ENCODE results near the gene OR1I1. TPM values are rescaled to one million over a fixed set of nuclear protein-coding genes. Genes with fewer than 3 reads are reported as not detected.
"Not testable (repeated sequence)": the region's sequence is repeated elsewhere in the genome, so short reads cannot be mapped to it uniquely, and the experiment has no call there.

OR1I1 gene
- polyA plus RNA-seq, 4 donors, result not detected

DNA sequence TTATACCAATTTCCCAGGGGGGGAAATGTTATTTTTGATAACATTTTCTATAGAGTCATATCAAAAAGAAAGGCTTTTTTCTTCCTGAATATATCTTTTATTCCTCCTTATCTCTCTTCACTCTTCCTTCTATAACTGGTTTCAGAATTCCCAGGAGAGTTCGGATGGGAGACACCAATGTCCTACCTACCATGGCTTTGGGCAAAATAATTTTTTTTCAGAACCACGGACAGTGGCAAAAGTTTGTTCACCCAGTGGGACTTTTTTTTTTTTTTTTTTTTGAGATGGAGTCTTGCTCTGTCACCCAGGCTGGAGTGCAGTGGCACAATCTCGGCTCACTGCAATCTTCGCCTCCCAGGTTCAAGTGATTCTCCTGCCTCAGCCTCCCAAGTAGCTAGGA lies 2.0 kb upstream of the OR1I1 start:
- not testable (repeated sequence) for FAIRE-seq; DNase-seq; H3K27ac ChIP-seq (ENCODE audit: low read depth in 1 of 3, low read length in 2 of 3); H3K4me1 ChIP-seq (ENCODE audit: control insufficient read depth in 3 of 3, insufficient read depth in 2 of 3, low read depth in 1 of 3, low read length in 2 of 3); H3K9me3 ChIP-seq (ENCODE audit: control insufficient read depth in 2 of 2, insufficient read depth in 1 of 2, low read depth in 1 of 2, low read length in 1 of 2); H3K36me3 ChIP-seq (ENCODE audit: control insufficient read depth in 3 of 3, insufficient read depth in 2 of 3, low read depth in 1 of 3, low read length in 3 of 3); H3K4me3 ChIP-seq (ENCODE audit: low read depth in 1 of 3, low read length in 3 of 3); H3K27me3 ChIP-seq (ENCODE audit: control insufficient read depth in 3 of 3, insufficient read depth in 3 of 3, low read length in 3 of 3)
- WGBS, 3 donors, result 61 to 68% (median 63%) methylated on average over 4 of the region's 4 CpGs

DNA sequence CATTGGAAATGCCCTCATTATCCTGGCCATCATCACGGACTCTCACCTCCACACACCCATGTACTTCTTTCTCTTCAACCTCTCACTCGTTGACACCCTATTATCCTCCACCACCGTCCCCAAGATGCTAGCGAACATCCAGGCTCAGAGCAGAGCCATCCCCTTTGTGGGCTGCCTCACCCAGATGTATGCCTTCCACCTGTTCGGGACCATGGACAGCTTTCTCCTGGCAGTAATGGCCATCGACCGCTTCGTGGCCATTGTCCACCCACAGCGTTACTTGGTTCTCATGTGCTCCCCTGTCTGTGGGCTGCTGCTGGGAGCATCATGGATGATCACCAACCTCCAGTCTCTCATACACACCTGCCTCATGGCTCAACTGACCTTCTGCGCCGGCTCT lies 5.2 kb downstream of the OR1I1 start:
- no peak for FAIRE-seq
- WGBS, 3 donors, result 73 to 81% (median 79%) methylated on average over 11 of the region's 11 CpGs
- no peak overlapping the region for H3K4me3 ChIP-seq (ENCODE audit: low read depth in 1 of 3, low read length in 3 of 3)

DNA sequence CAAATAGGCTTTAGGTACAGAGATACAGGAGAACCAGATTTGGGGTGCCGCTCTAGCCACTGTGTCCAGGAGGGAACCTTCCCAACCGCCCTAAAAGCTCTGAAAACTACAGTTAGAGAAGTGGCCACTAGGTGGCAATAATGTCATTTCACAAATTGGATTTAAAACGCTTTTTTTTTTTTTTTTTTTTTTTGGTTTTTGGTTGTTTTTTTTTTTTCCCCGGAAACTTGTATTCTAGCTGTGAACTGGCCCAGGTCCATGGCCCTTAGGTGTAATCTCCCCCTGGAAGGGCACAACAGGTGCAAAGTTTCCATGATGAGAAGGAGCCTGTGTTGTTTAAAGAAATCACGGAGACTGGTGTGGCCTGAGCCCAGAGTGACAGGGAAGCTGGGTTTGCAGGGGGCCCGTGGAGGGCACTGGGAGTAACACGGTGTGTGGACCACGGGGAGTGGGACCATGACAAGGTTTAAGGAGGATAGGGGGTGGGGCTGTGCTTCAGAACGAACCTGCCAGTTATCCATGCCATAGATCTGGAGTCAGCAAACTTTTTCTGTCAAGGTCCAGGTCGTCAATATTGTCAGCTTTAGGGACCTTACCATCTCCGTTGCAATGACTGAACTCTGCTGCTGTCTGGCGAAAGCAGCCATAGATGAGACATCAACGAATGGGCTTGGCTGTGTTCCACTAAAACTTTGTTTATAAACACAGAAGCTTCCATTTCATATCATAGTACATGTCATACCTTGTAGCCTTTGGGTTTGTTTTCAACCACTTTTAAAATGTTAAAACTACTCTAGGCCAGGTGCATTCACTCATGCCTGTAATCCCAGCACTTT lies 10.1 kb downstream of the OR1I1 start:
- H3K36me3 ChIP-seq (ENCODE audit: control insufficient read depth in 3 of 3, insufficient read depth in 2 of 3, low read depth in 1 of 3, low read length in 3 of 3), result no peaks in the 10 kb centered on the region
- 5 to 16% (median 14%) methylated on average over 13 of the region's 13 CpGs for WGBS, 3 donors
- H3K4me1 ChIP-seq (ENCODE audit: control insufficient read depth in 3 of 3, insufficient read depth in 2 of 3, low read depth in 1 of 3, low read length in 2 of 3), result no peaks in the 10 kb centered on the region
- H3K9me3 ChIP-seq (ENCODE audit: control insufficient read depth in 2 of 2, insufficient read depth in 1 of 2, low read depth in 1 of 2, low read length in 1 of 2), result no peaks in the 10 kb centered on the region
- no peaks in the 10 kb centered on the region for H3K27me3 ChIP-seq (ENCODE audit: control insufficient read depth in 3 of 3, insufficient read depth in 3 of 3, low read length in 3 of 3)
- DNase-seq, result peak; percentile 60 to 69
- no peak overlapping the region for H3K4me3 ChIP-seq (ENCODE audit: low read depth in 1 of 3, low read length in 3 of 3)
- FAIRE-seq, result no peak
- no peak overlapping the region for H3K27ac ChIP-seq (ENCODE audit: low read depth in 1 of 3, low read length in 2 of 3)

More for the DNA sequence above, 5.2 kb downstream of the OR1I1 start:
- Histone ChIP-seq H3K4me1 (ENCODE audit: control insufficient read depth in 3 of 3, insufficient read depth in 2 of 3, low read depth in 1 of 3, low read length in 2 of 3) (no peaks in the 10 kb centered on the region), H3K27ac (ENCODE audit: low read depth in 1 of 3, low read length in 2 of 3) (no peak overlapping the region), H3K36me3 (ENCODE audit: control insufficient read depth in 3 of 3, insufficient read depth in 2 of 3, low read depth in 1 of 3, low read length in 3 of 3) (no peaks in the 10 kb centered on the region), H3K9me3 (ENCODE audit: control insufficient read depth in 2 of 2, insufficient read depth in 1 of 2, low read depth in 1 of 2, low read length in 1 of 2) (no peaks in the 10 kb centered on the region), H3K27me3 (ENCODE audit: control insufficient read depth in 3 of 3, insufficient read depth in 3 of 3, low read length in 3 of 3) (peaks cover 0 to 2% (median 0%) of the 10 kb centered on the region in 3 donors)
- DNase-seq, result no peak

DNA sequence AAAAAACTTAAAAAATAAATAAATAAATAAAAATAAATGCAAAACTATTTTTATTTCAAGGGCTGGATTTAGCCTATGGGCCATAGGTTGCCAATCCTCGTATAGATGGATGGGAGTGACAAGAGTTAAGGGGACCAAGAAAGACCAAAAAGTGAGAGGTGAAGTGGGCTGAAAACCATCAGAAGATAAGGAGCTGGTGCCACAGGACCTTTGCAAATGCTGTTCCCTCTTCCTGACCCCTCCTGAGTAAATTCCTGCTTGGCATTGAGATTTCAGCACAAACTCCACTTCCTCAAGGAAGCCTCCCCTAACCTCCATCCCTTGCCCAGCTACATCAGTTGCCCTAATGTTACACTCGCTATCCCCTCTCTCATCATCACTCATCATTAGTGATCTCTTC lies 11.0 kb downstream of the OR1I1 start:
- H3K9me3 ChIP-seq (ENCODE audit: control insufficient read depth in 2 of 2, insufficient read depth in 1 of 2, low read depth in 1 of 2, low read length in 1 of 2), result no peaks in the 10 kb centered on the region
- H3K4me1 ChIP-seq (ENCODE audit: control insufficient read depth in 3 of 3, insufficient read depth in 2 of 3, low read depth in 1 of 3, low read length in 2 of 3), result no peaks in the 10 kb centered on the region
- FAIRE-seq (no peak), DNase-seq (no peak)
- 69 to 83% (median 80%) methylated on average over 2 of the region's 2 CpGs for WGBS, 3 donors
- no peaks in the 10 kb centered on the region for H3K27me3 ChIP-seq (ENCODE audit: control insufficient read depth in 3 of 3, insufficient read depth in 3 of 3, low read length in 3 of 3)
- no peak overlapping the region for H3K4me3 ChIP-seq (ENCODE audit: low read depth in 1 of 3, low read length in 3 of 3)
- H3K27ac ChIP-seq (ENCODE audit: low read depth in 1 of 3, low read length in 2 of 3), result no peak overlapping the region
- H3K36me3 ChIP-seq (ENCODE audit: control insufficient read depth in 3 of 3, insufficient read depth in 2 of 3, low read depth in 1 of 3, low read length in 3 of 3), result no peaks in the 10 kb centered on the region

DNA sequence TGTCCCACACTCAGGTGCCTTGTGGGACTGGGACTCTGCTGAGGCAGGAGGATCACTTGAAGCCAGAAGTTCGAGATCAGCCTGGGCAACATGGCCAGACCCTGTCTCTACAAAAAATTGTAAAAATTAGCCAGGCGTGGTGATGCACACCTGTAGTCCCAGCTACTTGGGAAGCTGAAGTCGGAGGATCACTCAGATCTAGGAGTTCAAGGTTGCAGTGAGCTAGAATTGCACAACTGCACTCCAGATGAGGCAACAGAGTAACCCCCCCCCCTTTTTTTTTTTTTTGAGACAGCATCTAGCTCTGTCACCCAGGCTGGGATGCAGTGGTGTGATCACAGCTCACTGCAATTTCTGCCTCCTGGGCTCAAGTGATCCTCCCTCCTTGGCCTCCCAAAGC lies 14.2 kb downstream of the OR1I1 start:
- Histone ChIP-seq H3K27me3 (ENCODE audit: control insufficient read depth in 3 of 3, insufficient read depth in 3 of 3, low read length in 3 of 3) (no peaks in the 10 kb centered on the region), H3K9me3 (ENCODE audit: control insufficient read depth in 2 of 2, insufficient read depth in 1 of 2, low read depth in 1 of 2, low read length in 1 of 2) (no peaks in the 10 kb centered on the region), H3K4me1 (ENCODE audit: control insufficient read depth in 3 of 3, insufficient read depth in 2 of 3, low read depth in 1 of 3, low read length in 2 of 3) (no peaks in the 10 kb centered on the region), H3K36me3 (ENCODE audit: control insufficient read depth in 3 of 3, insufficient read depth in 2 of 3, low read depth in 1 of 3, low read length in 3 of 3) (no peaks in the 10 kb centered on the region), H3K27ac (ENCODE audit: low read depth in 1 of 3, low read length in 2 of 3) (no peak overlapping the region), H3K4me3 (ENCODE audit: low read depth in 1 of 3, low read length in 3 of 3) (no peak overlapping the region)
- no peak for FAIRE-seq
- no peak for DNase-seq
- WGBS, 3 donors, result 48 to 67% (median 66%) methylated on average over 3 of the region's 3 CpGs

DNA sequence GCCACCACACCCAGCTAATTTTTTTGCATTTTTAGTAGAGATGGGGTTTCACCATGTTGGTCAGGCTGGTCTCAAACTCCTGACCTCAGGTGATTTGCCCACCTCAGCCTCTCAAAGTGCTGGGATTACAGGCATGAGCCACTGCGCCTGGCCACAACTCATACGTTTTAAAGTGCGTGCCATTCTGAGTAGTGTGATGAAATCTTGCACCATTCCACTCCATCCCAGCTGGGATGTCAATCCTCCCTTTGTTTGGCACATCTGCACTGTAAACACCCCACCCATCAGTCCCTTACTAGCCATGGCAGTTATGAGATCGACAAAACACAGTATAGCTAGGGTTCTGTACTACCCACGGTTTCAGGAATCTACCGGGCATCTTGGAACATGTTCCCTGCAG lies 16.0 kb downstream of the OR1I1 start:
- not testable (repeated sequence) for DNase-seq; H3K27ac ChIP-seq (ENCODE audit: low read depth in 1 of 3, low read length in 2 of 3); H3K4me3 ChIP-seq (ENCODE audit: low read depth in 1 of 3, low read length in 3 of 3); H3K36me3 ChIP-seq (ENCODE audit: control insufficient read depth in 3 of 3, insufficient read depth in 2 of 3, low read depth in 1 of 3, low read length in 3 of 3); H3K27me3 ChIP-seq (ENCODE audit: control insufficient read depth in 3 of 3, insufficient read depth in 3 of 3, low read length in 3 of 3); H3K4me1 ChIP-seq (ENCODE audit: control insufficient read depth in 3 of 3, insufficient read depth in 2 of 3, low read depth in 1 of 3, low read length in 2 of 3); FAIRE-seq; H3K9me3 ChIP-seq (ENCODE audit: control insufficient read depth in 2 of 2, insufficient read depth in 1 of 2, low read depth in 1 of 2, low read length in 1 of 2)
- 80 to 90% (median 89%) methylated on average over 6 of the region's 6 CpGs for whole genome bisulfite sequencing, 3 donors

DNA sequence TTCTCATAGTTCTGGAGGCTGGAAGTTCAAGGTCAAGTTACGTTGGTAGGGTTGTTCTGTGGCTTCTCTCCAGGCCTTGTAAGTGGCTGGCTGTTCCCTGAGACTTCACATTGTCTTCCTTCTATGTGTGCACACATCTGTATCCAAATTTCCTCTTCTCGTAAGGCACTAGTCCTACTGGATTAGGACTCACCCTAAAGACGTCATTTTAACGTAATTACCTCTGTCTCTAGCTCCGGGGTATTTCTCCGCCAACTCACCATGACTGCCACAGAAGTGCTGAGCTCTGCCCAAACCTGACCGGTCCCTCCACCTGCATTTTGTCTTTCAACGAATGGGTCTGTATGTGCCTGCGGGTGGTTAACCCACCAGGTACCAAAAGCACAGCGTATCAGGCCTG lies 16.4 kb downstream of the OR1I1 start:
- Histone ChIP-seq H3K36me3 (ENCODE audit: control insufficient read depth in 3 of 3, insufficient read depth in 2 of 3, low read depth in 1 of 3, low read length in 3 of 3) (no peaks in the 10 kb centered on the region), H3K27me3 (ENCODE audit: control insufficient read depth in 3 of 3, insufficient read depth in 3 of 3, low read length in 3 of 3) (no peaks in the 10 kb centered on the region), H3K4me3 (ENCODE audit: low read depth in 1 of 3, low read length in 3 of 3) (no peak overlapping the region), H3K9me3 (ENCODE audit: control insufficient read depth in 2 of 2, insufficient read depth in 1 of 2, low read depth in 1 of 2, low read length in 1 of 2) (peaks cover 0 to 12% of the 10 kb centered on the region in 2 donors), H3K27ac (ENCODE audit: low read depth in 1 of 3, low read length in 2 of 3) (no peak overlapping the region), H3K4me1 (ENCODE audit: control insufficient read depth in 3 of 3, insufficient read depth in 2 of 3, low read depth in 1 of 3, low read length in 2 of 3) (no peaks in the 10 kb centered on the region)
- DNase-seq (no peak), FAIRE-seq (no peak)
- WGBS, 3 donors, result 77 to 84% (median 78%) methylated on average over 10 of the region's 10 CpGs

DNA sequence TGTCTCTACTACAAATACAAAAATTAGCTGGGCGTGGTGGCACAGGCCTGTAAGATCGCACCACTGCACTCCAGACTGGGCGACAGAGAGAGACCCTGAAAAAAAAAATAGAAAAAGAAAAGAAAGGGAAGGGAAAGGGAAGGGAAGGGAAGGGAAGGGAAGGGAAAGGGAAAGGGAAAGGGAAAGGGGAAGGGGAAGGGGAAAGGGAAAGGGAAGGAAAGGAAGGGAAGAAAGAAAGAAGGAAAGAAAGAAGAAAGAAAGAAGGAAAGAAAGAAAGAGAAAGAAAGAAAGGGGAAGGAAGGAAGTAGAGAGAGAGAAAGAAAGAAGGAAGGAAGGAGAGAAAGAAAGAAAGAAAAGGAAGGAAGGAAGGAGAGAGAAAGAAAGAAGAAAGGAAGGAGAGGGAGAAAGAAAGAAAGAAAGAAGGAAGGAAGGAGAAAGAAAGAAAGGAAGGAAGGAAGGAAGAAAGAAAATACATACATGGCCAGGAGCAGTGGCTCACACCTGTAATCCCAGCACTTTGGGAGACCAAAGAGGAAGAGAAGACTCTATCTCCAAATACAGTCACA lies 17.1 kb downstream of the OR1I1 start:
- H3K4me1 ChIP-seq (ENCODE audit: control insufficient read depth in 3 of 3, insufficient read depth in 2 of 3, low read depth in 1 of 3, low read length in 2 of 3), result no peaks in the 10 kb centered on the region
- 79 to 94% (median 81%) methylated on average over 3 of the region's 3 CpGs for WGBS, 3 donors
- FAIRE-seq (no peak), DNase-seq (no peak)
- no peaks in the 10 kb centered on the region for H3K27me3 ChIP-seq (ENCODE audit: control insufficient read depth in 3 of 3, insufficient read depth in 3 of 3, low read length in 3 of 3)
- peaks cover 0 to 19% of the 10 kb centered on the region in 2 donors for H3K9me3 ChIP-seq (ENCODE audit: control insufficient read depth in 2 of 2, insufficient read depth in 1 of 2, low read depth in 1 of 2, low read length in 1 of 2)
- no peaks in the 10 kb centered on the region for H3K36me3 ChIP-seq (ENCODE audit: control insufficient read depth in 3 of 3, insufficient read depth in 2 of 3, low read depth in 1 of 3, low read length in 3 of 3)
- no peak overlapping the region for H3K27ac ChIP-seq (ENCODE audit: low read depth in 1 of 3, low read length in 2 of 3)
- H3K4me3 ChIP-seq (ENCODE audit: low read depth in 1 of 3, low read length in 3 of 3), result no peak overlapping the region
